IMR-90 (cell line): ENCODE results near the gene ABTB2. TPM values are rescaled to one million over a fixed set of nuclear protein-coding genes. Genes with fewer than 3 reads are reported as not detected.

Experiments
- ATAC-seq: fragments of 200-7000 bp; cut with Tn5 transposase; 2 replicates; pipeline ENCODE4 v1.9.1; 2020; ENCODE audit warnings: low read depth, mild to moderate bottlenecking, moderate library complexity
- BruUV-seq: library from RNA; stranded (reverse); fragments of 400-500 nt; replicated peaks from 2 replicates; lab custom pipeline; 2021; lab: Mats Ljungman, UMichigan
- CTCF ChIA-PET: fragments of 300-600 bp; formaldehyde crosslinking; extraction: SDS; loops from one replicate; lab custom pipeline; 2021; ENCODE audit warnings: antibody characterized with exemption; lab: Yijun Ruan, JAX
- POLR2A ChIA-PET: fragments of 300-600 bp; sonication (Branson Sonifier 250); formaldehyde crosslinking; loops from one replicate; lab custom pipeline; 2022; ENCODE audit warnings: antibody characterized with exemption; ENCODE audit not compliant: unreplicated experiment; lab: Charles Lee
- DNase-seq: peaks from one replicate; pipeline ENCODE4 v3.0.0; 2013
- H2AFZ ChIP-seq: replicated peaks from 2 replicates; pipeline ENCODE3; 2013; ENCODE audit warnings: low read length, mild to moderate bottlenecking; ENCODE audit not compliant: poor library complexity
- H2AK5ac ChIP-seq: 2 replicates; pipeline ENCODE4 v1.6.1; 2013; ENCODE audit warnings: low read depth, low read length, inconsistent platforms
- H2AK9ac ChIP-seq: replicated peaks from 2 replicates; pipeline ENCODE3; 2013; ENCODE audit warnings: mild to moderate bottlenecking, low read depth, low read length, moderate library complexity; ENCODE audit not compliant: poor library complexity
- H2BK120ac ChIP-seq: 2 replicates; pipeline ENCODE4 v1.6.1; 2013; ENCODE audit warnings: low read depth, low read length, inconsistent platforms
- H2BK15ac ChIP-seq: 3 replicates; pipeline ENCODE4 v1.6.1; 2013; ENCODE audit warnings: low read depth, low read length, inconsistent platforms
- H2BK20ac ChIP-seq: 2 replicates; pipeline ENCODE4 v1.6.1; 2013; ENCODE audit warnings: low read depth, mild to moderate bottlenecking, inconsistent platforms, low read length, moderate library complexity
- H2BK5ac ChIP-seq: 2 replicates; pipeline ENCODE4 v1.6.1; 2013; ENCODE audit warnings: mild to moderate bottlenecking, low read depth, low read length, inconsistent platforms; ENCODE audit not compliant: poor library complexity, severe bottlenecking
- H3K14ac ChIP-seq: replicated peaks from 2 replicates; pipeline ENCODE4 v1.6.1; 2013; ENCODE audit warnings: low read depth, low read length, inconsistent platforms
- H3K18ac ChIP-seq: 2 replicates; pipeline ENCODE4 v1.6.1; 2013; ENCODE audit warnings: low read depth, low read length, control low read depth
- H3K23ac ChIP-seq: 2 replicates; pipeline ENCODE4 v1.6.1; 2013; ENCODE audit warnings: low read depth, low read length, inconsistent platforms
- H3K27ac ChIP-seq: 2 replicates; pipeline ENCODE4 v1.5.1; 2013; ENCODE audit warnings: mild to moderate bottlenecking, control low read depth, low read length; ENCODE audit not compliant: insufficient read depth
- H3K27me3 ChIP-seq: 2 replicates; pipeline ENCODE4 v1.6.1; 2013; ENCODE audit warnings: low read length; ENCODE audit not compliant: control insufficient read depth, insufficient read depth
- H3K36me3 ChIP-seq: 2 replicates; pipeline ENCODE4 v1.6.1; 2013; ENCODE audit warnings: low read length, mixed read lengths; ENCODE audit not compliant: control insufficient read depth, insufficient read depth
- H3K4ac ChIP-seq: 2 replicates; pipeline ENCODE4 v1.6.1; 2013; ENCODE audit warnings: low read depth, low read length, inconsistent platforms
- H3K4me1 ChIP-seq: 2 replicates; pipeline ENCODE4 v1.6.1; 2013; ENCODE audit warnings: low read length, mixed read lengths; ENCODE audit not compliant: control insufficient read depth, insufficient read depth
- H3K4me2 ChIP-seq: 2 replicates; pipeline ENCODE4 v1.6.1; 2013; ENCODE audit warnings: low read depth, mild to moderate bottlenecking, control low read depth, low read length, moderate library complexity
- H3K4me3 ChIP-seq: 2 replicates; pipeline ENCODE4 v1.5.1; 2013; ENCODE audit warnings: low read depth, mild to moderate bottlenecking, control low read depth, low read length, moderate library complexity; ENCODE audit not compliant: insufficient read depth
- H3K56ac ChIP-seq: 2 replicates; pipeline ENCODE4 v1.6.1; 2013; ENCODE audit warnings: low read length, inconsistent platforms; ENCODE audit not compliant: insufficient read depth; ENCODE audit errors: extremely low read depth
- H3K79me1 ChIP-seq, 2 experiments: 2 replicates each; pipeline ENCODE4 v1.6.1; 2013; ENCODE audit warnings: low read length in 2 of 2, inconsistent platforms in 1 of 2, low read depth in 1 of 2
- H3K9ac ChIP-seq: 2 replicates; pipeline ENCODE4 v1.6.1; 2013; ENCODE audit warnings: low read depth, low read length, control low read depth
- H3K9me1 ChIP-seq: 2 replicates; pipeline ENCODE4 v1.6.1; 2013; ENCODE audit warnings: low read length, inconsistent platforms; ENCODE audit not compliant: insufficient read depth
- H3K9me3 ChIP-seq: 2 replicates; pipeline ENCODE4 v1.6.1; 2013; ENCODE audit warnings: low read length; ENCODE audit not compliant: control insufficient read depth, insufficient read depth
- H4K20me1 ChIP-seq: 2 replicates; pipeline ENCODE4 v1.6.1; 2013; ENCODE audit warnings: low read length, inconsistent platforms; ENCODE audit not compliant: insufficient read depth
- H4K5ac ChIP-seq: 2 replicates; pipeline ENCODE4 v1.6.1; 2013; ENCODE audit warnings: mild to moderate bottlenecking, low read depth, low read length, control low read depth
- H4K8ac ChIP-seq, 2 experiments: 2 replicates each; pipeline ENCODE4 v1.6.1; 2013; ENCODE audit warnings: low read depth in 2 of 2, low read length in 2 of 2, control low read depth in 1 of 2, inconsistent platforms in 1 of 2
- H4K91ac ChIP-seq: 2 replicates; pipeline ENCODE4 v1.6.1; 2013; ENCODE audit warnings: low read depth, low read length, inconsistent platforms; ENCODE audit not compliant: insufficient read depth
- CHD1 ChIP-seq: IDR thresholded peaks from 2 replicates; pipeline ENCODE4 v1.6.1; 2012; ENCODE audit warnings: low read depth, low read length, improper control_type of control experiment
- CTCF ChIP-seq: conservative IDR thresholded peaks from 2 replicates; pipeline ENCODE4 v1.5.1; 2012; ENCODE audit warnings: mild to moderate bottlenecking, low read depth, low read length, improper control_type of control experiment
- RFX5 ChIP-seq: IDR thresholded peaks from 2 replicates; pipeline ENCODE4 v1.8.0; 2012; ENCODE audit warnings: low read depth, mild to moderate bottlenecking, low read length, moderate library complexity
- WGBS, 2 experiments: methylation state at CpG; one replicate each; pipeline versions ENCODE4 v1.1.5 to v1.1.7; 2013; ENCODE audit warnings: missing lambda C conversion rate in 2 of 2; ENCODE audit not compliant: insufficient read length in 1 of 2; ENCODE audit errors: extremely low coverage in 2 of 2; 5-methylcytosine and 5-hydroxymethylcytosine counted together
- dilution Hi-C: fragments of 300-500 bp; cut with HindIII; formaldehyde crosslinking; loops from one replicate; pipeline ENCODE4 v1.14.3; 2018; ENCODE audit warnings: low sequenced_read_pairs; ENCODE audit not compliant: unreplicated experiment
- in situ Hi-C: fragments of 300-500 bp; cut with MboI; formaldehyde crosslinking; loops from 3 replicates; pipeline ENCODE4 v1.14.3; 2019; ENCODE audit warnings: low sequenced_read_pairs, inconsistent platforms, mixed read lengths
- intact Hi-C: fragments of 100-400 bp; cut with micrococcal nuclease; formaldehyde crosslinking; loops from 2 replicates; pipeline ENCODE4 v1.10.0; 2022
- polyA plus RNA-seq, 3 experiments: library from polyadenylated mRNA; depleted of rRNA; stranded (reverse); fragments of >200 nt; gene quantifications; 2 replicates each; pipeline ENCODE4 v1.2.3, GENCODE V29; 2012; ENCODE audit warnings: low replicate concordance in 1 of 3
- total RNA-seq: library from RNA; depleted of rRNA; stranded (reverse); fragments of >200 nt; gene quantifications from 2 replicates; pipeline ENCODE4 v1.2.3, GENCODE V29; 2012

Gene ABTB2
- total and polyA plus RNA-seq, 2 of the 4 experiments (the other 2 are of a cell fraction), result 0.18 to 2.0 TPM

- no TSS peak for BruUV-seq
- Histone ChIP-seq H3K9me1 (no peaks in the 10 kb centered on the region; the same call in 1 of the 2 replicates), H4K8ac (no peak overlapping the region), H2BK20ac (no peak overlapping the region), H3K14ac (no peak overlapping the region), H3K36me3 (no peaks in the 10 kb centered on the region), H3K79me1 (no peaks in the 10 kb centered on the region), H4K20me1 (no peaks in the 10 kb centered on the region), H2BK5ac (no peak overlapping the region), H3K27ac (no peak overlapping the region), H3K4ac (no peak overlapping the region), H2AK5ac (no peak overlapping the region), H3K4me3 (no peak overlapping the region), H3K18ac (no peak overlapping the region), H4K5ac (no peak overlapping the region), H3K56ac (no peak overlapping the region), H2BK120ac (no peak overlapping the region), H3K27me3 (peaks cover 6% of the 10 kb centered on the region), H4K91ac (no peak overlapping the region), H2AK9ac (no peak overlapping the region), H2AFZ (no peak overlapping the region), H3K4me1 (peaks cover 9% of the 10 kb centered on the region; the same call in 1 of the 2 replicates), H3K4me2 (no peak overlapping the region), H3K9me3 (no peaks in the 10 kb centered on the region), H2BK15ac (no peak overlapping the region), H3K9ac (no peak overlapping the region), H3K23ac (no peak overlapping the region)
- POLR2A ChIA-PET, result no interaction called here
- WGBS, 2 experiments, result no CpG with 5 or more reads among the region's 2 CpGs
- intact Hi-C loops, result no loop called here
- in situ Hi-C loops, result no loop called here
- TF ChIP-seq RFX5, result no peak
- no peak for TF ChIP-seq CTCF
- no peak for TF ChIP-seq CHD1
- DNase-seq (no peak), ATAC-seq (no peak)
- dilution Hi-C loops, result no loop called here
- CTCF ChIA-PET, result no interaction called here
These were observed 133.9 kb downstream of the ABTB2 start for GRCh38 chr11:34223907-34224306.
